ENCODE measurements around the gene CSTF1.
A peak's percentile ranks its signal among the peaks of the same experiment; 100 is the strongest.

Gene CSTF1

DNA sequence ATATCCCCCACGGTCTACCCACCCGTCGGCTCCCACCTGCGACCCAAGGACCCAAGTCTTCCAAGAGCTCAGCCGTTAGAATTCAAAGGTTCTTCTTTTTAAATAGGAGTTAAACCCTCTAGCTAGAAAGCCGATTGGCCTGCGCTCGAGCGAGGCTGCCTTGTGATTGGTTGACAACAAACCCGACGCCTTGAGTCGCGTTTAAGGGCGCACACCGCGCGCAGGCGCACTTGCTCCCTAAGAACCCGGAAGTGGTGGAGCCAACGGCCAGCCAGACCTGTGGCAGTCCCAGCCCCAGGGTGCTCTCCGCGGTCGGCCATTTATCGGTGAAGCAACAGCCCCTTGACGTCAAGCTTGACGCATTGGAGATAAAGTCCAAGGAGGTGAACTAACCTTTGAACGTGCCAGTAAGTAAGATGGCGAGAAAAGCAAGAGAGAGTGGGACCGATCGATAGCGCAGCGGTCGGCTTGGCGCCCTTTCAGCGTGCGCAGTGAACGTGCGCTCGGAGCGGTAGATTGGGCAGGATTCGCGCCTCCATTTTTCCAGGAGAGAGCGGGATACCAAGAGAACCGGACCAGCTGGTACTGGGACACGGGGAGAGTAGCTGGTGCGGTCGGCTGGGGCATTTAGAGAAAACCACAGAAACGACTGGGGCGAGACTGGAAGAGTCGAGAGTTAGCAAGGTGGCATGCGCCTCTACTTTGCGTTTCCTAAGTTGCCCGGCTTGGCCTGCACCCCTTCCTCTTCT lies at the start of gene CSTF1, which contains the start of gene AURKA:
Gene CSTF1, plus strand, starts transcription at position 514 of the 749 bp plus-strand sequence. CDS start 2,908 bp downstream, outside the sequence.
Gene AURKA, minus strand, starts transcription at position 84 of the 749 bp plus-strand sequence. CDS start 4,018 bp downstream, outside the sequence.
- peak; percentile 99 for DNase-seq (ENCODE audit: low read depth, low spot score)
- ChIA-PET CTCF (interaction anchor here (0.7 to 1.5 kb wide), 4 partner anchors 8 to 124 kb away, joined by 3 to 4 read pairs (median 3); no protein-coding TSS in a partner anchor), POLR2A (interaction anchor here (1.0 to 1.5 kb wide), 3 partner anchors 20 to 101 kb away, joined by 4 to 6 read pairs (median 6); partner anchors contain the start of gene CASS4)
- TF ChIP-seq, protein P1, sequence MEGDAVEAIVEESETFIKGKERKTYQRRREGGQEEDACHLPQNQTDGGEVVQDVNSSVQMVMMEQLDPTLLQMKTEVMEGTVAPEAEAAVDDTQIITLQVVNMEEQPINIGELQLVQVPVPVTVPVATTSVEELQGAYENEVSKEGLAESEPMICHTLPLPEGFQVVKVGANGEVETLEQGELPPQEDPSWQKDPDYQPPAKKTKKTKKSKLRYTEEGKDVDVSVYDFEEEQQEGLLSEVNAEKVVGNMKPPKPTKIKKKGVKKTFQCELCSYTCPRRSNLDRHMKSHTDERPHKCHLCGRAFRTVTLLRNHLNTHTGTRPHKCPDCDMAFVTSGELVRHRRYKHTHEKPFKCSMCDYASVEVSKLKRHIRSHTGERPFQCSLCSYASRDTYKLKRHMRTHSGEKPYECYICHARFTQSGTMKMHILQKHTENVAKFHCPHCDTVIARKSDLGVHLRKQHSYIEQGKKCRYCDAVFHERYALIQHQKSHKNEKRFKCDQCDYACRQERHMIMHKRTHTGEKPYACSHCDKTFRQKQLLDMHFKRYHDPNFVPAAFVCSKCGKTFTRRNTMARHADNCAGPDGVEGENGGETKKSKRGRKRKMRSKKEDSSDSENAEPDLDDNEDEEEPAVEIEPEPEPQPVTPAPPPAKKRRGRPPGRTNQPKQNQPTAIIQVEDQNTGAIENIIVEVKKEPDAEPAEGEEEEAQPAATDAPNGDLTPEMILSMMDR (IDR thresholded peaks at IDR 0.05; ENCODE audit: insufficient read depth, low read length, missing control alignments): no peak
- peak within 1 kb of the TSS; percentile 92 for H3K4me3 ChIP-seq (ENCODE audit: low read depth, low read length)

DNA sequence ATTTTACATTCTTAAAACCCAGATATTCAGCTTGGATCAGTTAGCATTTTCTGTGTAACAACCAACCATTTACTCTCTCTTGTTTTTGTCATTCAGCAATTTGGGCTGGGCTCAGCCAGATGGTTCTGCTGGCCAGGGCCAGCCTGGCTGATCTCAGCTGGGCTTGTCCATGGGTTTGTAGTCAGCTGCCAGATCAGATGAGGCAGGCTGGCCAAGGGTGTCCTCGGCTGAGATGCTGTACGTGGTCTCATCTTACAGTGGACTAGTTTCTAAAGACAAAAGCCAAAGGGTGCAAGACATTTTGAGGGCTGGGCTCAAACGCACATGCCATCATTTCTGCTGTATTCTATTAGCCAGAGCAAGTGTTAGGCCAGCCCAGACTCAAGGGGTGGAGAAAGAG lies 49.7 kb upstream of the CSTF1 start:
- CTCF ChIA-PET: interaction anchor here (1.2 to 2.9 kb wide), 6 partner anchors 8 to 1661 kb away, joined by 3 to 47 read pairs (median 6); partner anchors contain the start of gene FAM210B
- H3K4me3 ChIP-seq (ENCODE audit: low read depth, low read length): no peak overlapping the region
- TF ChIP-seq, protein P1 (IDR thresholded peaks at IDR 0.05; ENCODE audit: insufficient read depth, low read length, missing control alignments): no peak
- POLR2A ChIA-PET: no interaction called here
- DNase-seq (ENCODE audit: low read depth, low spot score): no peak

DNA sequence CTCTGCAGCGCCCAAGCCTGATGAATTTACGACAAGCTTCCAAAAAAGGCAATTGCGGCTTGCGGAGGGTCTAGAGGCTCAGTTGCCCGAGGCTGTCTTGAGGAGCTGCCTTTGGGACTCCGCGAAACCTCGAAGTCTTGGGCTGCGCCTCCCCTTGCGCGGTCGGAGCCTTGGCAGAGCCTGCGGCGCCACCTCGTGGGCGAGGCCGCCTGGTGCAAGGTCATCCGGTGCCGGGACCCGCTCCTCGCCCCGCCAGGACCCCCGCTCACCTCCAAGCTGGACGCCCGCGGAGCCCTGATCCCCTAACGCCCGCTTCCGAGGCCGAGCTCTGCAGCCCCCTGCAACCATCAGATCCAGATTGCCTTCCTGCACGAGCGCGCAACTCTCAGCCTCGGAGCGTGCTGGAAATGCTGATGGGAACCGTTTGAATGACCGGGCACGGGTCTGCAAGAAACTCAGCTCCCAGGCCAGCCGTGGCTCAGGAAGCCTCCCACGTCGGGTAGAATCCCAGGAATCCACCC lies 48.5 kb upstream of the CSTF1 start:
- POLR2A ChIA-PET: no interaction called here
- DNase-seq (ENCODE audit: low read depth, low spot score): no peak
- CTCF ChIA-PET: interaction anchor here (0.8 to 2.9 kb wide), 18 partner anchors 9 to 1695 kb away, joined by 3 to 47 read pairs (median 4); partner anchors contain the start of genes FAM210B and MC3R
- H3K4me3 ChIP-seq (ENCODE audit: low read depth, low read length): peak overlapping the region; percentile 33
- TF ChIP-seq, protein P1 (IDR thresholded peaks at IDR 0.05; ENCODE audit: insufficient read depth, low read length, missing control alignments): peak; percentile 87

DNA sequence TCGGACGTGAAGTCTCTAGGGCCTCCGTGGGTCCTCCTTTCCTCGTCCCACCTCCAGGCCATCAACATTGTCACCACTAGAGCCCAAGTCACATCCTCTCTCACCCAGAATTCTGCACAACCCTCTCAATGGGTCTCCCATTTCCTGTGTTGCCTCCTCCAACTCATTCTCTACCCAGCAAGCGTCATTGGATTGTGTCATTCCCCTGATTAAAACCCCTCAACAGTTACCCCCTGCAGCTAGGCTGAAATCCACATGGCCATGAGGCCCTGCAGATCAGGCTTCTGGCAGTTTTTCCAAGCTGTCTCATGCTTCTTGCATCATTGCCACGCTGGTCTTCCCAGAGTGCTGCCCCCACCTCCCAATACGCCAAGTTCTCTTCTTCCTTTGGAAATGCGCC lies 46.5 kb upstream of the CSTF1 start:
- TF ChIP-seq, protein P1 (IDR thresholded peaks at IDR 0.05; ENCODE audit: insufficient read depth, low read length, missing control alignments): no peak
- no peak for DNase-seq (ENCODE audit: low read depth, low spot score)

DNA sequence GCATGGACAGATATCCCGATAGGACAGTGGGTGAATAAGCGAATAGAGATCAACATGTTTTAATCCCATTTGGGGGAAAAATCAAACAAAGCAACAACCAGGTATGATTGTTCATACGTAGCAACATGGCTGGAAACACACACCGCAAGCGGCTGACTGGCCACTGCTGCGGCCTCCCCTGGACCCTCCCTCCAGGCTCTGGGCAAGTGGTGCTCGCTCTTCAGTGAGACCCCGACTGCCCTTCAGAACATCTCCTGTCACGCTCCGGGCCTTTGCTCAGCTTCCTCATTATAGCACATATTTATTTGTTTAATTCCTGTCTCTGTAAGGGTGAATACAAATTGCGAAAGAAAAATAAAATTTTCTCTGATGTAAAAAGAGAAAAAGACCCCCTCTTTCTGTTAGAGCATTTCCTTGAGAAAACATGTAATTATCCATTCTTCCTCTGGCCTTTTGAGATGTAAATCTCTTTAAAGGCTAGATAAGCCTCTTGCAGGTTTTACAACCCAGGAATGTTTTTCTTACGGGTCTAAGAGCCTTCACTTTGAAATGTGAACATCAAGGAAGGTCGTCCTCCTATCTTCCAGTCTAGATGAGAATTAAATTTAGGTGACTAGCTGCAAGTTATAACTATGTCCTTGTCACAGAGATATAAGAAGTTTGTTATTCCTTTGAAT lies 44.7 kb upstream of the CSTF1 start:
- DNase-seq (ENCODE audit: low read depth, low spot score): no peak
- CTCF ChIA-PET: interaction anchor here (0.6 kb wide), 1 partner anchor 168 kb away, joined by 3 read pairs; no protein-coding TSS in a partner anchor
- TF ChIP-seq, protein P1 (IDR thresholded peaks at IDR 0.05; ENCODE audit: insufficient read depth, low read length, missing control alignments): no peak
- POLR2A ChIA-PET: no interaction called here
- H3K4me3 ChIP-seq (ENCODE audit: low read depth, low read length): no peak overlapping the region

More for the DNA sequence above, 46.5 kb upstream of the CSTF1 start:
- H3K4me3 ChIP-seq (ENCODE audit: low read depth, low read length): no peak overlapping the region
- ChIA-PET POLR2A (no interaction called here), CTCF (interaction anchor here (0.7 kb wide), 1 partner anchor 46 kb away, joined by 4 read pairs; the partner anchor contains the start of genes AURKA and CSTF1)
